ENCODE data around the gene PNPLA1.

Gene PNPLA1

GRCh38 chr6:36290668-36291620 lies 21.1 kb downstream of the PNPLA1 start:
- H3K4me1 ChIP-seq (ENCODE audit: control insufficient read depth, insufficient read depth, low read length) = peaks cover 23% of the 10 kb centered on the region
- no peak overlapping the region for H3K9ac ChIP-seq (ENCODE audit: low read length)
- no peak overlapping the region for H3K4me3 ChIP-seq (ENCODE audit: low read length)
- DNase-seq (ENCODE audit: low read depth) = peak; percentile 8
- no peaks in the 10 kb centered on the region for H3K27me3 ChIP-seq (replicated peaks; ENCODE audit: control insufficient read depth, insufficient read depth, low read length)
- no peaks in the 10 kb centered on the region for H3K9me3 ChIP-seq (ENCODE audit: control insufficient read depth, low read length)
- no peaks in the 10 kb centered on the region for H3K36me3 ChIP-seq (ENCODE audit: control insufficient read depth, insufficient read depth, low read length, severe bottlenecking)

DNA sequence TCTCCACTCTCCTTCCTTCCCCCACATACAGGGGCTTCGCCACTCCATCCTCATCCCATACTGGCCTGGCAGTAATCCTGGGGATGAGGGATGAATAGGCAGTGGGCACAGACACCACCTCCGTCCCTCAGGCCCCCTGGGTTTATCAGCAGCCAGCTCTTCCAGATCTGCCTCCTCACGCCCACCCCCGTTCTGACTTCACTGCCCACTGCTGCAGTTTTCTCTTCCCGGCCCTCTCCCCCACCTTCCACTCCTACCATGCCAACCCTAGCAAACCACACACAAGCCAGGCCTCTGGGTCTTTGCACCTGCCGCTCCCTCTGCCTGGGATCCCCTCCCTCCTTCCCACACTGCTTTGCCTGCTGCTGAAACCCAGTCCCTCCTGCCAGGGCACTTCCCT lies 22.3 kb downstream of the PNPLA1 start:
- Histone ChIP-seq H3K9me3 (ENCODE audit: control insufficient read depth, low read length) (no peaks in the 10 kb centered on the region), H3K4me3 (ENCODE audit: low read length) (no peak overlapping the region), H3K4me1 (ENCODE audit: control insufficient read depth, insufficient read depth, low read length) (peaks cover 35% of the 10 kb centered on the region), H3K27me3 (replicated peaks; ENCODE audit: control insufficient read depth, insufficient read depth, low read length) (no peaks in the 10 kb centered on the region), H3K9ac (ENCODE audit: low read length) (no peak overlapping the region), H3K36me3 (ENCODE audit: control insufficient read depth, insufficient read depth, low read length, severe bottlenecking) (no peaks in the 10 kb centered on the region)
- DNase-seq (ENCODE audit: low read depth) = no peak

- H3K27me3 ChIP-seq (replicated peaks; ENCODE audit: control insufficient read depth, insufficient read depth, low read length) = no peaks in the 10 kb centered on the region
- H3K4me1 ChIP-seq (ENCODE audit: control insufficient read depth, insufficient read depth, low read length) = peaks cover 30% of the 10 kb centered on the region
- H3K36me3 ChIP-seq (ENCODE audit: control insufficient read depth, insufficient read depth, low read length, severe bottlenecking) = no peaks in the 10 kb centered on the region
- peak overlapping the region; percentile 55 for H3K4me3 ChIP-seq (ENCODE audit: low read length)
- no peaks in the 10 kb centered on the region for H3K9me3 ChIP-seq (ENCODE audit: control insufficient read depth, low read length)
- H3K9ac ChIP-seq (ENCODE audit: low read length) = peak overlapping the region; percentile 74
- DNase-seq (ENCODE audit: low read depth) = peak; percentile 21
These were observed 26.4 kb downstream of the PNPLA1 start for GRCh38 chr6:36296240-36296639.

DNA sequence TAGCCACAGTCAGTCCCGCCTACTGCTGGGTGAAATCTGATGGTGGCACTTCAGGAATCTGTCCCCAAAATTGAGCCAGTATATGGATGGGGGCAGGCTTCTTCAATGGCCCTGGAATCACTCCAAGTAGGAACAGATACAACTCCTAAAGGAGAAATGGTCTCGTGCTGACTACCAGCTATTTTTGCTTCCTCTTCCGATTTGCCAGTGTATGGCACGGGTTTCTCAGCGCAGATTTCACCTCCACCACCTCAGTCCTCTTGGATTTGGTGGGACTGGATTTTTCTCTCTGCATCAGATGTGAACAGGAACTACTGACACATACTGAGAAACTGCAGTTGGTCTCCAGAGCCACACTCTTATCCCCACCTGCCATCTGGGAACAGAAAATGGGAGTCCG lies 27.2 kb downstream of the PNPLA1 start:
- DNase-seq (ENCODE audit: low read depth) = no peak
- Histone ChIP-seq H3K36me3 (ENCODE audit: control insufficient read depth, insufficient read depth, low read length, severe bottlenecking) (no peaks in the 10 kb centered on the region), H3K4me3 (ENCODE audit: low read length) (no peak overlapping the region), H3K27me3 (replicated peaks; ENCODE audit: control insufficient read depth, insufficient read depth, low read length) (no peaks in the 10 kb centered on the region), H3K9ac (ENCODE audit: low read length) (peak overlapping the region; percentile 74), H3K9me3 (ENCODE audit: control insufficient read depth, low read length) (no peaks in the 10 kb centered on the region), H3K4me1 (ENCODE audit: control insufficient read depth, insufficient read depth, low read length) (peaks cover 37% of the 10 kb centered on the region)

- Histone ChIP-seq H3K4me1 (ENCODE audit: control insufficient read depth, insufficient read depth, low read length) (peaks cover 41% of the 10 kb centered on the region), H3K9ac (ENCODE audit: low read length) (peak overlapping the region; percentile 74), H3K36me3 (ENCODE audit: control insufficient read depth, insufficient read depth, low read length, severe bottlenecking) (no peaks in the 10 kb centered on the region), H3K9me3 (ENCODE audit: control insufficient read depth, low read length) (no peaks in the 10 kb centered on the region), H3K27me3 (replicated peaks; ENCODE audit: control insufficient read depth, insufficient read depth, low read length) (no peaks in the 10 kb centered on the region), H3K4me3 (ENCODE audit: low read length) (no peak overlapping the region)
- no peak for DNase-seq (ENCODE audit: low read depth)
These were observed 27.7 kb downstream of the PNPLA1 start for GRCh38 chr6:36297511-36297910.

DNA sequence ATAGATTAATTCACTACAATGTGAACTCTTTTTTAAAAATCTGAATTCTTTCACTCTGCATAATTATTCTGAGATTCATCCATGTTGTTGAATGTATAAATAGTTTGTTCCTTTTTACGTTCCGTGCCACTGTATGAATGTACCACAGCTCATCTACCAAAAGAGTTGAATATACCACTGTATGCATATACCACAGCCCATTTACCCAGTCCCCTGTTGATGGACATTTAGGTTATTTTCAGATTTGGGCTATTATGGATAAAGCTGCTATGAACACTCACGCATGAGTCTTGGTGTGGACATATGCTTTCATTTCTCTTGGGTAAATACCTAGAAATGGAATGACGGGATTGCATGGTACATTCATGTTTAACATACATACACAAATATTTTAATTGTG lies 28.2 kb downstream of the PNPLA1 start:
- no peaks in the 10 kb centered on the region for H3K27me3 ChIP-seq (replicated peaks; ENCODE audit: control insufficient read depth, insufficient read depth, low read length)
- H3K9ac ChIP-seq (ENCODE audit: low read length) = no peak overlapping the region
- DNase-seq (ENCODE audit: low read depth) = no peak
- H3K9me3 ChIP-seq (ENCODE audit: control insufficient read depth, low read length) = no peaks in the 10 kb centered on the region
- no peak overlapping the region for H3K4me3 ChIP-seq (ENCODE audit: low read length)
- H3K4me1 ChIP-seq (ENCODE audit: control insufficient read depth, insufficient read depth, low read length) = peaks cover 41% of the 10 kb centered on the region
- no peaks in the 10 kb centered on the region for H3K36me3 ChIP-seq (ENCODE audit: control insufficient read depth, insufficient read depth, low read length, severe bottlenecking)

DNA sequence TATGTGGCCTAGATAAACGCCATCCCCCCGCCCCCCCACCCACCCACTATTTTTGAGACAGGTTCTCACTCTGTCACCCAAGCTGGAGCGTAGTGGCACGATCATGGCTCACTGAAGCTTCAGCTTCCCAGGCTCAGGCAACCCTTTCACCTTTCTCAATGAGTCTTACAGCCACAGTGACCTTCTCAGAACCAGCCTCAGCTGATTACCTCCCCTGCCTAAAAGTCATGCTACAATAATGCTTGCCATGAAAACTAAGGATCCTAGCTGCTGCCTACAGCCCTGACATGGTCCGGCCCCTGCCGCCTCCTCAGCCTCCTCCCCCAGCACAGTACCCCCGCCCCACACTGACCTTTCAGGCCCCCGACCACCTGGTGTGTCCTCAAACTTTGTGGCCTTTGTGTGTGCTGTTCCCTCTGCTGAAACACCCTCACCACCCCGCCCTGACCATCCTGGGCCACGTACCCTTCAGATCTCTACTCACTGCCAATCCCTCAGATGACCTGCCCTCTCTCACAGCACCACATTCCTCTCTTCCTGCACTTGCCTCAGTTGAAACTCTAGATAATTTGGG lies 31.3 kb downstream of the PNPLA1 start:
- peak; percentile 13 for DNase-seq (ENCODE audit: low read depth)
- Histone ChIP-seq H3K4me3 (ENCODE audit: low read length) (no peak overlapping the region), H3K9ac (ENCODE audit: low read length) (peak overlapping the region; percentile 33), H3K4me1 (ENCODE audit: control insufficient read depth, insufficient read depth, low read length) (peaks cover 33% of the 10 kb centered on the region), H3K27me3 (replicated peaks; ENCODE audit: control insufficient read depth, insufficient read depth, low read length) (no peaks in the 10 kb centered on the region), H3K9me3 (ENCODE audit: control insufficient read depth, low read length) (no peaks in the 10 kb centered on the region), H3K36me3 (ENCODE audit: control insufficient read depth, insufficient read depth, low read length, severe bottlenecking) (no peaks in the 10 kb centered on the region)

- Histone ChIP-seq H3K9me3 (ENCODE audit: control insufficient read depth, low read length) (no peaks in the 10 kb centered on the region), H3K36me3 (ENCODE audit: control insufficient read depth, insufficient read depth, low read length, severe bottlenecking) (no peaks in the 10 kb centered on the region), H3K27me3 (replicated peaks; ENCODE audit: control insufficient read depth, insufficient read depth, low read length) (no peaks in the 10 kb centered on the region), H3K4me1 (ENCODE audit: control insufficient read depth, insufficient read depth, low read length) (peaks cover 27% of the 10 kb centered on the region), H3K9ac (ENCODE audit: low read length) (peak overlapping the region; percentile 46), H3K4me3 (ENCODE audit: low read length) (no peak overlapping the region)
- peak; percentile 19 for DNase-seq (ENCODE audit: low read depth)
These were observed 31.9 kb downstream of the PNPLA1 start for GRCh38 chr6:36301781-36302180.

DNA sequence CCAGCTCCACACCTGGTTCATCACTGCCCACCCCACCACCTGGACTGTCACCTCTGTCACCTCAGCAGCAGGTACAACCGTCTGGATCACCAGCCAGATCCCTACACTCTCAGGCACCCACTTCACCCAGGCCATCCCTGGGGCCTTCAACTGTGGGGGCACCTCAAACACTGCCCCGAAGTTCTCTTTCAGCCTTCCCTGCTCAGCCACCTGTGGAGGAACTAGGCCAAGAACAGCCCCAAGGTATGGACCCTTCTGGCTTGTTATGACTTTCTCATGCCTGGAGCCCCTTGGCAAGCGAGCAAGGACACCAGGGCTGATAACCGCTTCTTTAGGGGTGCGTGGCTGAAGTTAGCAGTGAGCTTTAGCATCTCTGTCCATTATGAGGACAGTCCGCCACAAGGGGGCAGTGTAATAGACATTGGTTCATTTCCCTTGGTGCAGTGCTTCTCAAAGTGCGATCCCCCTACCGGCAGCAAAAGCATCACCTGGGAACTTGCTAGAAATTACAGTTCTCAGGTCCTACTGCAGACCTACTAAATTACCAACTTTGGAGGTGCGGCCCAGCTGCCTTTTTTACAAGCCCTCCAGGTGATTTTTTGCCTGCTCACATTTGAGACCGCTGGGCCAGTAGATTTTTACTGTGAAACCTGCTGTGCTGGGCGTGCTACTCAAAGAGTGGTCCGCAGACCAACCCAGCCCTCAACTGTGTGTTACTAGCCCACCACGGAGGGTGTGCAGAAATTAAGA lies 32.5 kb downstream of the PNPLA1 start:
- peak; percentile 92 for DNase-seq (ENCODE audit: low read depth)
- peaks cover 21% of the 10 kb centered on the region for H3K4me1 ChIP-seq (ENCODE audit: control insufficient read depth, insufficient read depth, low read length)
- peak overlapping the region; percentile 46 for H3K9ac ChIP-seq (ENCODE audit: low read length)
- no peaks in the 10 kb centered on the region for H3K36me3 ChIP-seq (ENCODE audit: control insufficient read depth, insufficient read depth, low read length, severe bottlenecking)
- H3K4me3 ChIP-seq (ENCODE audit: low read length) = no peak overlapping the region
- H3K27me3 ChIP-seq (replicated peaks; ENCODE audit: control insufficient read depth, insufficient read depth, low read length) = no peaks in the 10 kb centered on the region
- no peaks in the 10 kb centered on the region for H3K9me3 ChIP-seq (ENCODE audit: control insufficient read depth, low read length)

DNA sequence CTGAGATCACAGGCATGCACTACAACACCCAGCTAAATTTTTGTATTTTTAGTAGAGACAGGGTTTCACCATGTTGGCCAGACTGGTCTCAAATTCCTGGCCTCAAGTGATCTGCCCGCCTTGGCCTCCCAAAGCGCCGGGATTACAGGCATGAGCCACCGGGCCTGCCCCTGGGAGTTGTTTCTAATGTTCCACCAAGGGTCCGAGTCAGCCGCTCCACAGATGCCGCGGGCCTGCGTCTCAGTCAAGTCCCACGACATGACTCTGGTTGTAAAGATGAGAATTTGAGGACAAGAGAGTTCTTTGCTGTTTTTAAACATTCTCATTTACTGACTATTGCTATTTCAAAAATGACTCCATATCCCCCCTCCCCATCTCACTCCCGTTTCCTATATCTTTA lies 36.0 kb downstream of the PNPLA1 start:
- peaks cover 14% of the 10 kb centered on the region for H3K27me3 ChIP-seq (replicated peaks; ENCODE audit: control insufficient read depth, insufficient read depth, low read length)

DNA sequence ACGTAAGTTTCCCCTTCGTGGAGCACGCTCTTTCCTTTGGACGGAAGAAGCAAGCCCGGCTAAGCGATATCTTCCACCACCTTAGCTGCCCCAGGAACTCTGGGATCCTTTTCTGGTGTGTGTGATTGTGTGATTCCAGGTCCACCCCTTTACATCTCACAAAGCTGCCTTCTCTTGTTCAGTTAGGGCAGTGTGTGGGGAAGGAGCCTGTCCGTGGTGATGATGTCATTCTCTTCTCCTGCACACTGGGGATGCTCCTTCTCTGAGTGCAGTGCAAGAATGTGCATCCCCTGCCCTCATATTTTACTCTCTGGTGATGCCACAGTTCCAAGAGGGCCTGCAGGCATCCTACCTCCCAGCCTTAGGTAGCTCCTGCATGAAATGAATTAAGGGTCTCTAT lies 36.5 kb downstream of the PNPLA1 start:
- H3K9ac ChIP-seq (ENCODE audit: low read length) = no peak overlapping the region
- no peak overlapping the region for H3K4me3 ChIP-seq (ENCODE audit: low read length)
- H3K9me3 ChIP-seq (ENCODE audit: control insufficient read depth, low read length) = peaks cover 7% of the 10 kb centered on the region
- H3K4me1 ChIP-seq (ENCODE audit: control insufficient read depth, insufficient read depth, low read length) = peaks cover 10% of the 10 kb centered on the region
- H3K36me3 ChIP-seq (ENCODE audit: control insufficient read depth, insufficient read depth, low read length, severe bottlenecking) = no peaks in the 10 kb centered on the region
- peaks cover 19% of the 10 kb centered on the region for H3K27me3 ChIP-seq (replicated peaks; ENCODE audit: control insufficient read depth, insufficient read depth, low read length)
- no peak for DNase-seq (ENCODE audit: low read depth)

More for the DNA sequence above, 36.0 kb downstream of the PNPLA1 start:
- Histone ChIP-seq H3K36me3 (ENCODE audit: control insufficient read depth, insufficient read depth, low read length, severe bottlenecking) (no peaks in the 10 kb centered on the region), H3K9ac (ENCODE audit: low read length) (no peak overlapping the region), H3K4me1 (ENCODE audit: control insufficient read depth, insufficient read depth, low read length) (peaks cover 14% of the 10 kb centered on the region), H3K9me3 (ENCODE audit: control insufficient read depth, low read length) (peaks cover 7% of the 10 kb centered on the region), H3K4me3 (ENCODE audit: low read length) (no peak overlapping the region)
- DNase-seq (ENCODE audit: low read depth) = no peak
